Femur (tissue), 1 donor: Measurements from ENCODE around the gene BMPR1B.
"Not testable (repeated sequence)": the region's sequence is repeated elsewhere in the genome, so short reads cannot be mapped to it uniquely, and the experiment has no call there.

Experiments
- DNase-seq: peaks from one replicate; pipeline ENCODE4 v3.0.0-alpha.2; 2017

Gene BMPR1B

DNA sequence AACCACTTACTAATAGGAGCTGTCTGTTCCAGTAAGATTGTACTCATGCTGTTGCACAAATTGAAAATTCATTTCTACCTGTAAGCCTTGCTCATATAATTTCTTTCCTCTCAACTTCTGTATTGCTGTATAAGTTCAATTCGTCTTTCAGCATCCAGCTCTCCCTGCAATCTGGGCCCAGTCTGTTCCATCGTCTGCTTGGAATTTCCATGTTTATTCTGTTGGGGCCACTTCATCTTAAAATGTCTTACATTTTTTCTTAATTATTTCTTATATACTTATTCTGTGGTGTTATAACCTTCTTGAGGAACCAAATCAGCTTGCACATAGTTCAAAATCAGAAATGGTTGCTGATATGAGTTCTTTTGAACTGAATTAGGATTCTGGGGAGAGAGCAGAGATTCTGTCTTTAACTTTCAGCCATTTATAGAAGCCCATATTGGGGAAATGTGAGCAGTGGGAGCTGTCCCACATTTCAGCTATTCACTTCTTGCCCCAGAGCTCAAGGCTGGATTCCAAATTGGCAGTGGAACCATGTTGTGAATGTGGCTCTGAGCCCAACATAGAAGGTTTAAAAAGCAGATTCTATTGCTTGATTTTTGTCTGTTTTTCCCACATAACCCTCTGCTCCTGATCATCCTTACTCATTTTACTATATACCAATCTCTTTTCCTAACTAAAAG is 291.9 kb downstream of the BMPR1B start:
- peak; percentile 52 for DNase-seq

GRCh38 chr4:95050980-95051701 is 293.4 kb downstream of the BMPR1B start:
- no peak for DNase-seq

DNA sequence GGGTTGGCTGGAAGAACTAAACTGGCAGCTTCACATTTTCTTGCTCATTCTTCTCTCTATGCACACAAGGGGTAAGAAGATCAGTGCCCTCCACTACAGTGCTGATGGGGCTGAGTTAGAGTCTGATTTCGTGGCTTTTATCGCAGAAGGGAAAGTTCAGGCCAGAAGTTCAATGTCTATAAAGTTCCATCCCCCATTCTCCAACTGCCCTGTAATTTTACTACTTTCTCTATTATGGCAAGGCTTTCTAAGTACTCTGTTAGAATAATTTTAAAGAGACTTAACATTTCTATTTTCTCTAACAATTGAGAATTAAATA is 293.9 kb downstream of the BMPR1B start:
- DNase-seq = no peak

GRCh38 chr4:95058991-95059390 is 301.2 kb downstream of the BMPR1B start:
- no peak for DNase-seq

- peak; percentile 39 for DNase-seq
Measured at GRCh38 chr4:95059663-95060062, 301.9 kb downstream of the BMPR1B start.

GRCh38 chr4:95061220-95061619 is 303.5 kb downstream of the BMPR1B start:
- peak; percentile 19 for DNase-seq

DNA sequence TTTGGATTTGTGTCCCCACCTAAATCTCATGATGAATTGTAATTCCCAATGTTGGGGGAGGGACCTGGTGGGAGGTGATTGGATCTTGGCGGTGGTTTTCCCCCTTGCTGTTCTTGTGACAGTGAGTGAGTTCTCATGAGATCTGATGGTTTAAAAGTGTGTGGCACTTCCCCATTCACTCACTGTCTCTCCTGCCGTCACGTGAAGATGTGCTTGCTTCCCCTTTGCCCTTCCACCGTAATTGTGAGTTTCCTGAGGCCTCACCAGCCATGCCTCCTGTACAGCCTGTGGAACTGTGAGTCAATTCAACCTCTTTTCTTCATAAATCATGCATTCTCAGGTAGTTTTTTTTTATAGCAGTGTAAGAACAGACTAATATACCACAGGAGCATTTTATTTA is 304.0 kb downstream of the BMPR1B start:
- not testable (repeated sequence) for DNase-seq

- no peak for DNase-seq
Measured at GRCh38 chr4:95066050-95066449, 308.3 kb downstream of the BMPR1B start.

GRCh38 chr4:95068401-95068800 is 310.6 kb downstream of the BMPR1B start:
- no peak for DNase-seq

DNA sequence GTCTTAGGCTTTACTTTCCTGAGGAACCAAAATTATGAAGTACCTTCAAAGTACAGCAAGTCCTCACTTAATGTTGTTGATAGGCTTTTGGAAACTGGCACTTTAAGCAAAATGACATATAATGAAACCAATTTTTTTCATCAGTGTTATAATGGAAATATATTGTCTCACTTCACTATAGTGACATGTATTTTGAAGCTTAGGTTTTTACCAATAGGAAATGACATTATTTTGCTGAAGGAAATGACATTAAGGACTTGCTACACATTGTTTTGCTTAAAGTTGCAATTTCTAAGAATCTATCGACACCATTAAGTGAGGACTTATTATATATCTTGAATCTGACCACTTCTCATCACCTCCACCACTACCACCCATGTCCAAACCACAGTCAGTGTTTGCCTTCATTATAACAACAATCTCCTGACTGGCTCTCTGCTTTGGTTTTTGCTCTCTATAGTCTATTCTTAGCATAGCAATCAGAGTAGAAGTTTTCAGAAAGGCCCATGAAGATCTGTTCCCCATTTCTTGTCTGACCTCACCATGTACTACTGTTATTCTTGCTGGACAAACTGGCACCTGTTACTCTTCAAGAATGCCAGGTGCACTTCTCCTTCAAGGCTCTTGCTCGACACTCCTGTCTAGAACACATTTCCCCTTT is 311.2 kb downstream of the BMPR1B start:
- no peak for DNase-seq

- no peak for DNase-seq
Measured at GRCh38 chr4:95071851-95072250, 314.1 kb downstream of the BMPR1B start.

DNA sequence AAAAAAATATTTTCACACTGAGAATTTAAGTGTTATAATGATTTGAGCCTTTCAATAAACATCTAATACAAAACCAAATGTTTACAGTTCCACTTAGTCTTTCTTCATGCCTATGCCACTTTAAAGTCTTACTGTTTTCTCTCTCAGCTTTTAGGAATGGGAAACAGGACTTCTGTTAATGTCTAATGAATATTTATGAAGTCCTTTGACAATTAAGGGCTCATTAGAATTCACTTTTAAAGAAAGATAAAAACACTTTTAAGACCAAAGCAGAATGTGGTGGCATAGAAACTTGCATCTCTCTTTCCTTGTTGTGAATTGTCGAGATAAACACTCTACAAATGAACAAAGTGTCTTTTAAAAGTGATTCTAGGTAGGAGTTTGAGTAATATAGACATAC is 315.9 kb downstream of the BMPR1B start:
- no peak for DNase-seq

GRCh38 chr4:95077864-95078263 is 320.1 kb downstream of the BMPR1B start:
- no peak for DNase-seq

GRCh38 chr4:95080969-95081368 is 323.2 kb downstream of the BMPR1B start:
- DNase-seq = no peak

DNA sequence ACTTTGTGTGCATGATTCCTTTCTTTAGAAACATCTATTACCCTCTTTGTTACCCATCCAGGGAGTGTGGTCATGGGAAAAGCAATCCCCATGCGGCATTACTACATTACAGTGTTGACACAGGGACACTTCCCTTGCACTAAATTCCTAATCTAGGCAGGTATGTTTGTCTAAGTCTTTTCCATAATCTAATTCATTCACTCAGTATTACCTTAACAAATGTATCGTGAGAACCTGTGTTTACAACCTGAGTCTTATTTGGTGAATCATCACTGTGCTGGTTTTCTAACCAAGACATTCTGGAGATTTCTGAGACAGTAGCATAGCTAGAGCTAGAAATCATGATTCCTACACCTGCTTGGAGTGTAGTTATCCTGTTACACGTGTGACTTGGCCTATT is 326.8 kb downstream of the BMPR1B start:
- no peak for DNase-seq

DNA sequence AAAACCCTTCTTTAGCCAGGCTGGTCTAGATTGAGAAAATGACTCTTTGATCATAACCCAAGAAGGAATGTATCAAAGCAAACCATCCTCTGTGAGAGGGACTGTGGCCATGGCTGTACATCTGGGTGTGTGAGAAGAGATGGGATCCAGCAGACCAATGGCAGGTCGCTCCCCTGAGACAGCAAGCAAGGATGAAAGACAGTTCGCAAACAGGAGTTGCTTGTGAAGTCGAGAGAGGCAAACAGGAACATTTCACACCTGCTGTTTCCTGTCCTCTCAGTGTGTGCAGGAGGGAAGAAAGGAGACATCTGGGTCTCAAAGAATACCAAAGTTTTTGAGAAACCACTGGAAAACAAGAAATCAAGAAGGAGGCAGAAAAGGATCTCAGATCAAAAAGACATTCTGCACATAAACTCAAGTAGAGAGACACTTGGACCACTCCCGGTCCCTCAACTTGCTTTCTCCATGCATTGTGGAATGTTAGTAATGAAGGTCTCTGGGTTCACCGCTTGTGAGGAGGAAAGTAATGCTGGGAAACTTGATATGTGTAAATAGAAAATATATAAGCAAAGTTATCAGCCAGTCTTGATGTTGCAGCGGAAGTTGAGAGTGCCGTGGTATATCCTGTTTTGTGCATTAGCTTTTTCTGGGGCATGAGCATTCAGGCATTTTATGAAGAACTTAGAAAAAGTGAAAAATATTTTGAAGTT is 327.5 kb downstream of the BMPR1B start:
- DNase-seq = no peak

GRCh38 chr4:95086551-95086950 is 328.8 kb downstream of the BMPR1B start:
- no peak for DNase-seq

- no peak for DNase-seq
Measured at GRCh38 chr4:95087657-95088455, 330.1 kb downstream of the BMPR1B start.

DNA sequence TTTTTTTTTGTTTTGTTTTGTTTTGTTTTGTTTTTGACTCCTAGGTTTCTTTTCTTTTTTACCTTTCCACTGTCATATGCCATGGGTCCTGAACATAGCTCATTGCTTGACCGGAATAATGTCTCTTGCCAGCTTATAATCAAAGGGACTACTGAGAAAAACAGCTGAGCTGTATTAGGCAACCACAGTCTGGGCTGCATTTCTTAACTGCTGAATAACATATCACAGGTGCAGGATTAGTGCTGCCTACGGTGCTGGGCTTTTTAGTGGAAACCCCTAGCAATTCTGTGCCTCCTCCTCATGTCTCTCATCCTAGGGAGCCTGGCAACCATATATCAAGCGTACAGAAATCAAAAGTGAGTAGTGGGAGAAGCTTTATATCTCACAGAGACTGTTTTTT is 333.5 kb downstream of the BMPR1B start:
- peak; percentile 21 for DNase-seq

GRCh38 chr4:95092766-95093165 is 335.0 kb downstream of the BMPR1B start:
- no peak for DNase-seq

GRCh38 chr4:95093460-95093859 is 335.7 kb downstream of the BMPR1B start:
- DNase-seq = no peak
